CD4-positive, CD25-positive, alpha-beta regulatory T cell (primary cell): Measurements from ENCODE around the gene C2CD4A. TPM values are rescaled to one million over a fixed set of nuclear protein-coding genes. Genes with fewer than 3 reads are reported as not detected.

ENCODE experiments used
- ATAC-seq, 2 donors: fragments of 150-1000 bp; cut with Tn5 transposase; one replicate each; pipeline ENCODE4 v1.10.0; 2021; ENCODE audit warnings: low read depth in 2 of 2, moderate number of reproducible peaks in 2 of 2, moderate library complexity in 1 of 2
- DNase-seq, 3 donors: peaks; one replicate each; pipeline versions ENCODE4 v3.0.0 to v3.0.0-alpha.2; 2012 to 2022; ENCODE audit warnings: mixed read lengths in 1 of 3
- H3K27ac ChIP-seq: one replicate; pipeline ENCODE4 v1.7.0; 2013; ENCODE audit warnings: mild to moderate bottlenecking, low read length; ENCODE audit not compliant: insufficient read depth, poor library complexity, severe bottlenecking
- H3K27me3 ChIP-seq: one replicate; pipeline ENCODE4 v1.7.0; 2013; ENCODE audit warnings: low read length; ENCODE audit not compliant: control insufficient read depth, insufficient read depth
- H3K36me3 ChIP-seq: one replicate; pipeline ENCODE4 v1.7.0; 2013; ENCODE audit warnings: mild to moderate bottlenecking, low read length, moderate library complexity; ENCODE audit not compliant: control insufficient read depth, insufficient read depth
- H3K4me1 ChIP-seq: 2 replicates; pipeline ENCODE4 v1.7.0; 2013; ENCODE audit warnings: mild to moderate bottlenecking, low read length; ENCODE audit not compliant: insufficient read depth, control insufficient read depth, poor library complexity, severe bottlenecking
- H3K4me3 ChIP-seq: one replicate; pipeline ENCODE4 v1.7.0; 2013; ENCODE audit warnings: low read depth, mild to moderate bottlenecking, low read length, moderate library complexity
- H3K9me3 ChIP-seq, 2 experiments: 1 replicate in 1 of 2; 2 replicates in 1 of 2; pipeline ENCODE4 v1.7.0; 2013; ENCODE audit warnings: low read length in 2 of 2, mild to moderate bottlenecking in 1 of 2, moderate library complexity in 1 of 2; ENCODE audit not compliant: control insufficient read depth in 2 of 2
- H3K27ac Mint-ChIP-seq, 3 donors: one replicate each; pipeline ENCODE4 v1.8.0; 2020 to 2022; ENCODE audit warnings: mild to moderate bottlenecking in 3 of 3, mixed read lengths in 3 of 3, moderate library complexity in 2 of 3
- H3K27me3 Mint-ChIP-seq: one replicate; pipeline ENCODE4 v1.8.0; 2022; ENCODE audit warnings: mild to moderate bottlenecking, mixed read lengths
- H3K36me3 Mint-ChIP-seq: one replicate; pipeline ENCODE4 v1.8.0; 2020; ENCODE audit warnings: mixed read lengths
- H3K4me1 Mint-ChIP-seq, 4 donors: one replicate each; pipeline ENCODE4 v1.8.0; 2020 to 2022; ENCODE audit warnings: mixed read lengths in 4 of 4, mild to moderate bottlenecking in 1 of 4
- H3K4me3 Mint-ChIP-seq, 4 donors: one replicate each; pipeline ENCODE4 v1.8.0; 2020 to 2022; ENCODE audit warnings: mild to moderate bottlenecking in 4 of 4, mixed read lengths in 4 of 4, moderate library complexity in 3 of 4
- H3K9me3 Mint-ChIP-seq, 7 donors: one replicate each; pipeline ENCODE4 v1.8.0; 2020 to 2022; ENCODE audit warnings: mixed read lengths in 7 of 7, mild to moderate bottlenecking in 3 of 7, moderate library complexity in 2 of 7
- polyA plus RNA-seq, 4 donors: library from polyadenylated mRNA; unstranded; fragments of 300-500 nt; fragmentation: Illumina TruSeq; gene quantifications; one replicate each; pipeline ENCODE4 v1.2.3, GENCODE V29; 2021
- total RNA-seq: library from RNA; stranded (reverse); gene quantifications from one replicate; pipeline ENCODE4 v1.2.3, GENCODE V29; 2022

Gene C2CD4A
- total and polyA plus RNA-seq, 5 donors from 2014 or later, result 0.10 to 0.28 (median 0.14) TPM

- Mint-ChIP-seq H3K4me3 (no peak overlapping the region), H3K27ac (no peak overlapping the region), H3K27me3 (peaks cover 6% of the 10 kb centered on the region), H3K4me1 (peaks cover 0 to 2% (median 0%) of the 10 kb centered on the region in 4 donors), H3K9me3 (no peaks in the 10 kb centered on the region), H3K36me3 (no peaks in the 10 kb centered on the region)
- DNase-seq, result no peak
- H3K36me3 ChIP-seq, result no peaks in the 10 kb centered on the region
- ATAC-seq, result no peak
- H3K27me3 ChIP-seq, result peaks cover 2% of the 10 kb centered on the region
- H3K9me3 ChIP-seq, result no peaks in the 10 kb centered on the region
- H3K4me3 ChIP-seq, result no peak overlapping the region
- H3K4me1 ChIP-seq, result no peaks in the 10 kb centered on the region
- no peak overlapping the region for H3K27ac ChIP-seq
These were observed 46.1 kb downstream of the C2CD4A start for GRCh38 chr15:62112616-62113593.

DNA sequence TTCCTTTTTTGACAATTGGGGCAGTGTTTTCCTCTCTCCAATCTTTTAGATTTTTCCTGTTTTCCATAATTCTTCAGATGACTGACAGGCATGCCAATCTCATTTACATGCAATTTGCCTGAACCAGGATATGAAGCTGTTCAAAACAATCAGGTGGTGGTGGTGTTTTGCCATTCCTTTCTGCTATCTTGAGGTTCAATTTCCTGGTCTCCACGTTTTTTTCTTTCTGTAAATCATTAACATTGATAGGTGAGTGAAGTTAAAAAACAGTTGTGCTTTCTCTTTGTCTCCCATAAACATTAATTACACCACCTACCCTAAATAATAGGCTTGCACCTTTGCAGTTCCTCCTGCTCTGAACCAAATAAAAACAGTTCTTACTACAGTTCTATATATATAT is 49.1 kb downstream of the C2CD4A start:
- ATAC-seq, result no peak
- H3K4me1 ChIP-seq, result peaks cover 11% of the 10 kb centered on the region
- H3K9me3 ChIP-seq, result no peaks in the 10 kb centered on the region
- no peak overlapping the region for H3K4me3 ChIP-seq
- Mint-ChIP-seq H3K4me1 (peaks cover 0 to 25% (median 9%) of the 10 kb centered on the region in 4 donors), H3K36me3 (no peaks in the 10 kb centered on the region), H3K27me3 (peaks cover 6% of the 10 kb centered on the region), H3K4me3 (no peak overlapping the region), H3K9me3 (no peaks in the 10 kb centered on the region), H3K27ac (no peak overlapping the region)
- no peak overlapping the region for H3K27ac ChIP-seq
- no peaks in the 10 kb centered on the region for H3K36me3 ChIP-seq
- DNase-seq, result no peak
- peaks cover 1% of the 10 kb centered on the region for H3K27me3 ChIP-seq

DNA sequence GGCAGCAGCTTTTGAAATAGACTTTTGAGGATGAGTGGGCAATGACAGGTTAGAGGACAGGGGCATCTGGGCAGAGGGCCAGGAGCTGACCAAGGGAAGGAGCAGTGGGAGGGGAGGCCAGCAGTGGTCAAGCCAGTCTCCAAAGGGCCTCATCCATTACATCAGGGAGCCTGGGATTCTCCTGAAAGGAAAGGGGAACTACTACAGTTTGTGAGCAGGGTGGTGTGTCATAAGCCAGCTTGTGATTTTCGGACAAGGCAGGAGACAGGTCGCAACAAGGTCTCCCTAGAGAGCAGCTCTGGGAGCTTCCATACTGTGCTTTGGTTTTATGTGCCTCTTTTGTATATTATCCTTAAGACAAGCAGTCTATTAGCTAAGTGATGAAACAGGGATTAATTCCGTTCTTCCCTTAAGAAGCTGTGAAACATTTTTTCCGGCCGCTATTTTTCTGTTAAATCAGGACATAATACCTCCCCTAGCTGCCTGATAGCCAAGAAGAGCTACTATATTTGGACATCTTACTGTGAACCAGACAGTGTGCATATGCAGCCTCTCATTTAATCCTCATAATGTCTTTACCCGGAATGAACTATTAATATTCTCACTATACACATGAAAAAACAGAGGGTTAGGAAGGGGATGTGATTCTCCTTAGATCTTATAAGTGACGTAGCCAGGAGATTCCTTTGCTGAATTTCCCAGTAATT is 51.9 kb downstream of the C2CD4A start:
- Mint-ChIP-seq H3K27ac (peak overlapping the region in 2 of 3 donors; percentile 61 to 79), H3K4me3 (no peak overlapping the region), H3K4me1 (peaks cover 0 to 43% (median 20%) of the 10 kb centered on the region in 4 donors), H3K9me3 (no peaks in the 10 kb centered on the region), H3K36me3 (no peaks in the 10 kb centered on the region), H3K27me3 (no peaks in the 10 kb centered on the region)
- no peaks in the 10 kb centered on the region for H3K36me3 ChIP-seq
- no peaks in the 10 kb centered on the region for H3K27me3 ChIP-seq
- H3K9me3 ChIP-seq, result no peaks in the 10 kb centered on the region
- H3K27ac ChIP-seq, result no peak overlapping the region
- H3K4me3 ChIP-seq, result peak overlapping the region; percentile 54
- DNase-seq (no peak), ATAC-seq (no peak)
- H3K4me1 ChIP-seq, result peaks cover 11% of the 10 kb centered on the region

- H3K27ac Mint-ChIP-seq, result peak overlapping the region; percentile 61 to 87 (median 79)
- Histone ChIP-seq H3K36me3 (no peaks in the 10 kb centered on the region), H3K9me3 (no peaks in the 10 kb centered on the region), H3K4me3 (peak overlapping the region; percentile 54), H3K27me3 (no peaks in the 10 kb centered on the region), H3K27ac (no peak overlapping the region), H3K4me1 (peaks cover 16% of the 10 kb centered on the region)
- DNase-seq, result peak in 1 of 3 donors; percentile 61
- H3K4me1 Mint-ChIP-seq, result peaks cover 5 to 50% (median 24%) of the 10 kb centered on the region in 4 donors
- H3K27me3 Mint-ChIP-seq, result no peaks in the 10 kb centered on the region
- H3K9me3 Mint-ChIP-seq, result no peaks in the 10 kb centered on the region
- H3K36me3 Mint-ChIP-seq, result no peaks in the 10 kb centered on the region
- H3K4me3 Mint-ChIP-seq, result peak overlapping the region in 2 of 4 donors; percentile 23 to 51
- ATAC-seq, result peak; percentile 71 to 82
These were observed 52.6 kb downstream of the C2CD4A start for GRCh38 chr15:62119227-62119864.

GRCh38 chr15:62119874-62120273 is 53.1 kb downstream of the C2CD4A start:
- Histone ChIP-seq H3K9me3 (no peaks in the 10 kb centered on the region), H3K36me3 (no peaks in the 10 kb centered on the region), H3K27ac (no peak overlapping the region), H3K4me3 (no peak overlapping the region), H3K27me3 (no peaks in the 10 kb centered on the region), H3K4me1 (peaks cover 21% of the 10 kb centered on the region)
- peak overlapping the region in 2 of 3 donors; percentile 70 to 89 for H3K27ac Mint-ChIP-seq
- H3K4me1 Mint-ChIP-seq, result peaks cover 10 to 55% (median 28%) of the 10 kb centered on the region in 4 donors
- peak overlapping the region in 1 of 4 donors; percentile 25 for H3K4me3 Mint-ChIP-seq
- no peak for DNase-seq
- no peaks in the 10 kb centered on the region for H3K36me3 Mint-ChIP-seq
- no peaks in the 10 kb centered on the region for H3K9me3 Mint-ChIP-seq
- no peaks in the 10 kb centered on the region for H3K27me3 Mint-ChIP-seq
- ATAC-seq, result no peak

Other genes with a start within 250 kb of the C2CD4A start
- 150 TPM for gene VPS13C, start 6.5 kb upstream of the C2CD4A start, total RNA-seq
- gene VPS13C, start 6.5 kb upstream of the C2CD4A start, polyA plus RNA-seq, result 10 to 100 TPM; 11.2 to 17.4 (median 13.8) TPM
- 0.74 TPM for gene C2CD4B, start 98.3 kb downstream of the C2CD4A start, total RNA-seq
- gene C2CD4B, start 98.3 kb downstream of the C2CD4A start, polyA plus RNA-seq, result under 1 TPM in 1 of 4 donors, not detected in 3; 0.92 TPM